ENCODE data around the gene SARDH.
"Not testable (repeated sequence)": the region's sequence is repeated elsewhere in the genome, so short reads cannot be mapped to it uniquely, and the experiment has no call there.

Gene SARDH

GRCh38 chr9:133640580-133641395 is 97.4 kb downstream of the SARDH start:
- DNase-seq, result no peak

DNA sequence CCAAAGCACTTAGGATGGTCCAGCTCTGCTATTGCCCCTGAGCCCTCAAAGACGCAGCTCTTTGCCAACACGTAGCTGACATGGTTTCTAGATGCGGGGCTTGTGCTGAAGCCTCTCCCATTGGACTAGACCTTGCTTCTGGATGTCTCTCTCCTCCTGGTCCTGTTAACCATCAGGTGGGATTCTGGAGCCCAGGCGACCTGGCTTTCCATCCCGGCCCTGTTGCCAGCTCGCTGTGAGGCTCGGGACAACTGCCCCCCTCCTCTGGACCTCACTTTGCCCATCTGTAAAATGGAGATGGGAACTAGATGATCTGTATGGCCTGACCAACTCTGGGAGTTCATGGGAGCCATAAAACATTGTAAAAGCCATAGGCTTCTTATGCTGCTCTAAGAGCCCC is 98.0 kb downstream of the SARDH start:
- DNase-seq, result no peak

DNA sequence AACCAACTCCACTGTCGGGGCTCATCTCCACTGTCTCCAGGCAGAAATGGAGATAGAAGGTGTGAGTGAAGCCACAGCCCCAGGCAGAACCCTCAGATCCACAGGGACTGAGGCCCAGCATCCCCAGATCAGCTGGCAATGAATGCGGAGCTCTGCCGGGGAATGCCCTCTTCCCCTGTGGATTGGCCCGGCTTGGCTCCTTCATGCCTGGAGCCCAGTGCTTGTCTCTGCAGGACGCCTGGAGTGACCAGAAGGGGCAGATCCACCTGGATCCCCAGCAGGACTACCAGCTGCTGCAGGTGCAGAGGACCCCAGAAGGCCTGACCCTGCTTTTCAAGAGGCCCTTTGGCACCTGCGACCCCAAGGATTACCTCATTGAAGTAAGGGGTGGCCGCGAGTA is 98.5 kb downstream of the SARDH start:
- DNase-seq, result no peak

DNA sequence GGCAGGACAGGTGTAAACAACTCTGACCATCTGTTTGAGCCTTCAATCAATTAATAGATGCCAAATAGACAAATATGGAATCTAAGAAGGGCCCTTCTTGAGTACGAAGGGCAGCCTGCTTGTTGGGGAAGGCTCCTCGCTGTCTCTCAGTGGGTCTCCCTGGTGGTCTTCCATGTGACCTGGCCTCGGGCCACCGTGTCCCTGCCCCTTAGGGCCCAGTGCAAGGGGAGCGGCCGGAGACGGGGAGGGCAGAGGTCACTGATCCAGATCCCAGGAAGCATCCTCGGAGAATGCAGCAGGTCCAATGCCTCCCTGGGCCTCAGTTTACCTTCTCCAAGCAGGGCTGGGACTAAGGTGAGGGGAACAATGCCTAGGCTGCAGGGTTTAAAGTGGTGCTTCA is 99.4 kb downstream of the SARDH start:
- DNase-seq, result no peak

DNA sequence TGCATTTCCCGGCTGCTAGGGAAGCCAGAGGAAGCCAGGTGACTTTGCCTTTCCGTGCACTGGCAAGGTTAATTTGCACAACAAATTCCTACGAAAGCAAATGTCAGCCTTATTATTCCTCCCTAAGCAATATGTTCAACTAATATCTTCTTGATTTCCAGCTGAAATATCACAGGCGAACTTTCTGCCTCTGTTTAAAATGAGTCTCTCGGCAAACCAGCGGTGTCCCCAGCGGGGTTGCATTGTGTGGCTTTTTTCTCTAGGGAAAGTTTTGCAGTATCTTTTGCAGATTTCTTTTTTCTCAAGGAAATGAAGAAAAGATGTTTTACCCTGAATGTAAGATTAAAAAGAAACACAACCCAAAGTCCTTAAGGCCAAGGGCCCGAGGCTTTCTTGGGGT is 100.1 kb downstream of the SARDH start:
- no peak for DNase-seq

GRCh38 chr9:133637451-133638055 is 100.6 kb downstream of the SARDH start:
- DNase-seq, result no peak

DNA sequence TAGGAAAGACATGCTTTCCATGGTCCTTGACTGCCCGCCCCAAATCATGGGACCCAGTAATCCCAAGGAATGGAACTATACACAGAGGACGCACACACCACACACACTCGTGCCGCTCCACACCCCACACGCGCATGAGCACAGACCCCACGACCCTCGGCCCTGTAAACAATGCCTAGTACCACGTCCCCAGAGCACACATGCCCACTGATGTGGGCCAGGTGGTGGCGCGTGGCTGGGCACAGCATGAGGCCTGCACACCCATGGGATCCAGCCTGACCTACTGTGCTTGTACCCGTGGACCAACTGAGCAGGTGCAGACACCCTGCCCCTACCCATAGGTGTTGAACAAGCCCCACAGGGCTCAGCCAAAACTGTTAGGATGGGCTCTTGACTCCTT is 101.2 kb downstream of the SARDH start:
- DNase-seq, result no peak

GRCh38 chr9:133635533-133636531 is 102.3 kb downstream of the SARDH start, which contains the start of gene DBH:
Gene DBH (plus strand): TSS chr9:133636363. CDS start chr9:133636372, 9 bp downstream.
- peak; percentile 10 for DNase-seq

DNA sequence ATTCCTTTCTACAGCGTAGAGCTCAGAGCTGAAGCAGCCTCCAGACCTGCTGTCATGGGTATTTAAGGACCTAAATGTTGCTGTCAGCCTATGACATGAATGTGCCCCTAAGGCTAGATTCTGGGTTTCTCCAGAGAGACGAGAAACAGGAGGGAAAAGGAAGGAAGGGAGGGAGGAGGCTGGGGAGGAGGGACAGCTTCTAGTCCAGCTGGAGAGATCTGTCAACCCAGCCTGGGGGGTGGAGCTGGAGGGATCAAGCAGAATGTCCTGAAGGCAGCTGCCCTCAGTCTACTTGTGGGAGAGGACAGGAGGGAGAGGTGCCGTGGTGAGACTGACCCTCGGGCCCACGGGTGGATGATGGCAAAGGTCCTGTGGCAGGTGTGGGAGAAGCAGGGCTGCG is 103.1 kb downstream of the SARDH start:
- no peak for DNase-seq

- no peak for DNase-seq
Measured at GRCh38 chr9:133634081-133634691, 104.0 kb downstream of the SARDH start.

DNA sequence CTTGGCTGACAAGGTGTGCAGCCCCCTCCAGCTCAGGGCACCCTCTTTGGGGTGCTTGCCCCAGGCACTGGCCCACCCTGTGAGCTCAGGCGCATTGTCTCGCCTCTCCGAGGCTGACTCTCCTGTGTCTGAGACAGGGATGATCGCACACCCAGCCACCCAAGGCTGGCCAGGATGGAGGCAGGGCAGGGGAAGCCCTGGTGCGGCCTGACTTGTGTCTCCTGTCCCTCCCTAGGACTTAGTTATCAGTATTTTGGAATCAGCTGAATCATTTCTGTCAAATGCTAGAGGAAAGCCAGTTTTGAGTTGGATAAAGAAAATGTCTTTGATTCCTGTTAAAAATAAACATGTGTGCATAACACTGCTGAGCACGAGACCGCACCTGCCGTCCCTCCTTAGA is 104.5 kb downstream of the SARDH start:
- no peak for DNase-seq

GRCh38 chr9:133632806-133633680 is 105.1 kb downstream of the SARDH start:
- DNase-seq, result no peak

DNA sequence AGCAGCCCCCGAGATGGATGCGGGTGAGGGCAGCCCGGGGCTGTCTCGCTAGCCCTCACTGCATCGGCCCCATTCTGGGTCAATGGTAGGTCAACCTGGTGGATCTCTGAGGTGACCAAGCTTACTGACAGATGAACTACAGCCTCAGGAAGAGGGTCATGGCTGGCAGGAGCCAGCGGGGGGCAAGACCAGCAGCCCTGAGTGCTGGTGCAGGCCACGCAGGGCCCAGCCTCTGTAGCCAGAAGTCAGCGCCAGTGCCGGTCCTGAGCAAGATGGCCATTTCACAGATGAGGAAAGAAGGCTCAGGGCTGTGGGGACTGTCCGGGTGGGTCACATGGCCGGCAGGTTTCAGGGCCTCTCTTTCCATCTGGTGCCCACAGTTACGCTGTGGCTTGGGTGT is 107.0 kb downstream of the SARDH start:
- no peak for DNase-seq

- no peak for DNase-seq
Measured at GRCh38 chr9:133629221-133630110, 108.7 kb downstream of the SARDH start.

GRCh38 chr9:133628766-133629165 is 109.4 kb downstream of the SARDH start:
- no peak for DNase-seq

DNA sequence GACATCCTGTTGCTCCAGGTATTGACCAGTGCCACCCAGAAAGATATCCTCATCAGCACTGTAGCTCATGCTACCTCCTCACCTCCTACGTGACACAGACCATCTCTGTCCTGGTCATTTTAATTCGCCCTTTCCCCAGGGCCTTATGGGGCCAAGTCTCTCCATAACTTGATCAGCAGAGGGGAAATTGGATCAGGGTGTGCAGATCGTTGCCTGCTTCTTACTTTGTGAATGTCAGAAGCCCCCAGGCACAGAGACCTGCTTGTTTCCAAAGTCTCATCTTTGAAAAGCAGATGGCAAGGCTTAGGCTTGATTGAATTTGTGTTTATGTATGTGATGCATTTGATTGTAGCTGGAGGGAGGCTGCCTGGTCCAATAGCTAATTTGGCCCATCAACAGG is 110.8 kb downstream of the SARDH start:
- no peak for DNase-seq

DNA sequence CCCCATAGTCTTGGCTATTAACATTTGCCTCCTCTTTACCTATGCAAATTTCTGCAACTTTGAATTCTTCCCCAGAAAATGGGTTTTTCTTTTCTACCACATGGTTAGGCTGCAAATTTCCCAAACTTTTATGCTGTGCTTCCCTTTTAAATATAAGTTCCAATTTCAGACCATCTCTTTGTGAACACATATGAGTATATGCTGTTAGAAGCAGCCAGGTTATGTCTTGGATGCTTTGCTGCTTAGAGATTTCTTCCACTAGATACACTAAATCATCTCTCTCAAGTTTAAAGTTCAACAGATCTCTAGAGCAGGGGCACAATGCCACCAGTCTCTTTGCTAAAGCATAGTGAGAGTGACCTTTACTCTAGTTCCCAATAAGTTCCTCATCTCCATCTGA is 112.1 kb downstream of the SARDH start:
- DNase-seq, result not testable (repeated sequence)

- DNase-seq, result no peak
Measured at GRCh38 chr9:133622555-133622954, 115.6 kb downstream of the SARDH start.

GRCh38 chr9:133621725-133622267 is 116.4 kb downstream of the SARDH start:
- DNase-seq, result no peak

GRCh38 chr9:133619791-133620190 is 118.4 kb downstream of the SARDH start:
- peak; percentile 88 for DNase-seq
